GM21515 (cell line): Measurements from ENCODE around the gene CYB5R4.

Experiments
- ATAC-seq: cut with Tn5 transposase; IDR thresholded peaks from one replicate; pipeline ENCODE4 v1.9.1; 2021; ENCODE audit not compliant: unreplicated experiment

The CYB5R4 gene

DNA sequence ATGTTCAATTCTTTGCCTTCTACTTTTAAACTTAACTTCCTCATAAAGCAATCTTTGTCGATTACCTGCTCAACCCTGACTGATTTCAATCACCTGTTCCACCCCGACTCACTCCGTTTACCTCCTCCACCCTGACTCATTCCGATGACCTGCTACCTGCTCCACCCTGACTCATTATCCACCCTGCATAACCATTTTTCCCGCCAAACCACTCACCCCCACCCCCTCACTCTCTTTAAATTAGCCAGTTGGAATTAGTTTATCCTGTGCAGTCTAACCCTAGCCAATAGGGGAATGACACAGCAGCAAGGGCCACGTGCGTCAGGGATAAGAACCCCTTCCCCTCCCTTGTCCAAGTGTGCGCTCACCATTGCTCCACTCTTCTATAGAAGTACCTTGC lies 117.4 kb downstream of the CYB5R4 start:
- ATAC-seq = no peak

GRCh38 chr6:83978324-83978734 lies 118.8 kb downstream of the CYB5R4 start:
- no peak for ATAC-seq

GRCh38 chr6:83978997-83979396 lies 119.5 kb downstream of the CYB5R4 start:
- no peak for ATAC-seq

- no peak for ATAC-seq
Observed at GRCh38 chr6:83984411-83984810, 124.9 kb downstream of the CYB5R4 start.

DNA sequence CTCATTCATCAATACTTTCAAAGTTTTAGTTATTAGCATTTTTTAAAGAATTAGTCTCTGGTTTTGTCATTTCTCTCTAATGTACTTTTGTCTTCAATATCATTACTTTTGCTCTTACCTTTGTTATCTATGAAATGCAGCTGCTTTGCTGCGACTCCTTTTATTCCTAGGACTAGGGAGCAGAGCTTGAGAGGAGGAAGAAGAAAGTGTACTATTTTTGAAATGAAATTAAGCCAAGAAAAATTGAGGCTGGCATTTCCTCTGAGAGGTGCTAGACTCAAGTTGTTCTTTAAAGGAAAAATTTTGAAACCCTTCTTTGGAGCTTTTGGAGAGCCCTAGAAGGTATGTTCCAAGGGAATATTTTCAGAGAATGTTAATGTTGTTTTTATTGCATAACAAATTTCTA lies 125.8 kb downstream of the CYB5R4 start:
- ATAC-seq = no peak

DNA sequence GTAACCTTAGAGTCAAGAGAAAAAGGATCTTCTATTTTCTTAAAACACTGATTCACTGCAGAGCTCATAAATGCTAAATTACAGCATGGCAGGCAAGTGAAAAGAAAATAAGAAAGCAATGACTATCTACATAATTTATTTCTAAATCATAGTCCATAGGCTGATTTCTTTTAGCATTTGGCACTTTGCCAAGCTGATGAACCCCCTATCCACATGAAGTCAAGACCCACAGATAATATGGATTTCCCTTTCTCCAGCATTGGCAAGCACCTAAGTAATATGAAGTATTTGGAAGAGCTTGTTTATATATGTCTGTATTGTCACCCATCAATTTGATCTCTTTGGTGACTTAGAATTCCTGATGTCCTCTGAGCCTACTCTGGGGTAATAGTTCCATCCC lies 126.2 kb downstream of the CYB5R4 start:
- no peak for ATAC-seq

DNA sequence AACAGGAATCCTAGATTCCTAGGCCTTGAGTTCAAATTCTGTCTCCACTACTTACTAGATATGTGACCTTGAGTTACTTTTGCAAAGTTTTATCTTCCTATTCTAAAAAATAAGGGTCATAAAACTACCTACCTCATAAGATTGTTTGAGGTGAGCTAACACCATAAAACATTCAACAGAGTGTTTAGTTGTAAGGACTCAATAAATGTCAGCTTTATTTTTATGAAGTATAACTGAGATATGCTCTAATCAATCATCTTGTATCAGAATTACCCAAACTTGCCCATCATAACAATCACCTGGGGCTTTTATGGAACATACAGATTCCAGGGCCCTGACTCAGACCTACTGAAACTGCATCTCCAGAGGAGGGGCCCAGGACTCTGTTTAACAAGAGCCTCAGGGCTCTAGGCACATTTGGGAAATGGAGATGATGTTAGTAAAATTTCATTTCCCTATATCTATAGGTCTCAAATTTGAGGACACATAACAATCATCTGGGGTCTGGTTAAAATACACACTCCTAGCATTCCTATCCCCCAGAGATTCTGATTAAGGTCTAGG lies 138.6 kb downstream of the CYB5R4 start:
- ATAC-seq = no peak

DNA sequence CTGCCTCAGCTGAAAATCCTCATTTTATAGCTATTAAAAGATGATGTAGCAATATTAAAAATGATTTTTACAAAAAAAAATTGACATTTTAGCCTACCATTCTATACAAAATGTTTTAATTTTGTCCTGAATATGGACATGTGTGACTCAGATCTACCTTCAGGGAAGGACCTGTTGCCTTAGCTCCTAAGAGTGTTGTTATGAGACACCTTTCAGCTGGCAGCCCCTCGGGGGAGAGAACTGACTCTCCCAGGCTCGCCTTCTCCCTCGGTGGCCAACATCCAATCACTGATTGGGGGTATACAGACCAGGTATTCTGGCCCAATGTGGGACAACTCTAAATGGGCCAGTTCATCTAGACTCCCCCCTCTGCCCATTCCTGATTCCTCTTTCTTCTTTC lies 141.6 kb downstream of the CYB5R4 start:
- ATAC-seq = no peak

DNA sequence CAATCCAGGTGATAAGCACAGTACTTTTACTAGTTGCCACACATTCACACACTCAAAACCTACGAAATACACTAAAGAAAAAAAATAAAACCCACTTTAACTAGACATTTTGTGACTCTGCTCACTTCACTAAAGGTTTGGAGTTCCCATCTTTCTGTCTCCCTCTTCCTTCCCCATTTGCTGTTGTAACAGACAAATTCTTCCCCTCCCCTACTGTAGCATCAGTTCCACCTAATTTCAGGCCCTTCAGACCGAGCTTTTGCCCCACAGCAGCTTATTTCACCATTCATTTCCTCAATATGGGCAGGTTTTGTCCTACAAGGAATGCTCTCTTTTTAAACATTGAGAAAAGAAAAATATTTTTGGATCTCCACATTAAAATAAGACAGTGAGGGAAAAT lies 142.7 kb downstream of the CYB5R4 start:
- no peak for ATAC-seq

GRCh38 chr6:84003131-84003530 lies 143.6 kb downstream of the CYB5R4 start:
- no peak for ATAC-seq

DNA sequence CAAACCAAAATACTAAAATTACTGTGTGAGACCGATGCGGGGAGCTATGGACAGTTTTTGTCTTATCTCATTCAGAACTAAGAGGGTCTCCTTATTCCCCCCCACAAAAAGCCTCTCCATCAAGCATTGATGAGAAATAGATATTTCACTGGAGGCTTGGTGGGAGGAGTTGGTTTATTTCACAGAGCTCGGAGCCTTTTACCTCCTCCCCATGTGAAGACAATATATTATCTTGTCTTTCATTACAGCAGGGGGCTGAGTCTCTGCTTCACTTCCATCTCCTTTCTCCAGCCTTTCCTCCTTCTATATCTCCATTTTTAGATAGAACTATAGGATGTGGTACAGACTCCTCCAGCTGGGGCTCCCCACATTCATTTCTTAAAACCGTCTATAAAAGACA lies 144.2 kb downstream of the CYB5R4 start:
- no peak for ATAC-seq

- no peak for ATAC-seq
Observed at GRCh38 chr6:84007871-84008270, 148.4 kb downstream of the CYB5R4 start.

GRCh38 chr6:84013354-84013753 lies 153.9 kb downstream of the CYB5R4 start:
- no peak for ATAC-seq

- ATAC-seq = no peak
Observed at GRCh38 chr6:84013931-84014330, 154.4 kb downstream of the CYB5R4 start.

GRCh38 chr6:84016029-84016428 lies 156.5 kb downstream of the CYB5R4 start:
- ATAC-seq = no peak
